Stimulated activated naive CD4-positive, alpha-beta T cell (primary cell): ENCODE data around the gene PRUNE1.

Source experiments
- DNase-seq, 6 experiments: peaks; one replicate each; lab custom pipeline; 2025; lab: John Stamatoyannopoulos, UW

PRUNE1 gene

DNA sequence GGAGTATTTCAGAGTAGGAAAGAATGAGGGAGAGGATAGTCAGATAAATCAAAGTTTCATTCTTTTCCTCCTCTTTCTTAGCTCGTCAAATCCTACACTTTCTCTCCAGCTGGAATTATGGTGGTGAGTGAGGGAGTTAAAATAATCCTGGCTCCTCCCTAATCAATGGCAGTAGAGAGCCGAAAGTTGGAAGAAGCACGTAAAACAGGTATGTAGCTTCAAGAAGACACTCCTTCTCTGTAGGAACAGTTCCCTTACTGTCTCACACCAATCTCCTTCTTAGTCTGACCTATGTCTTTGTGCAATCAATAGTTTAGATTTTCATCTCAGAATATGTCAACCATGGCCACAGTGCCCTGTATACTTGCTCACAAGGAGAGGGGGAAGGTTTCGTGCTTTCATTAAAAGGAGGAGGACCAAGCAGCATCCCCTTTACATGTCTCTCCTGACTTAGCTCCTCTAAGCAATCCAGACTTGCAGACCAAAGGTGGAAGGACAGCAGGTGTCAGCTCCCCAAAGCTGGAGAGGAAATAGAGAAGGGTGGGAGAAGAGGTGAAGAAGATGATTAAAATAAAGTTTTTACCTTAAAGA lies 2.4 kb upstream of the PRUNE1 start:
- DNase-seq, result no peak

DNA sequence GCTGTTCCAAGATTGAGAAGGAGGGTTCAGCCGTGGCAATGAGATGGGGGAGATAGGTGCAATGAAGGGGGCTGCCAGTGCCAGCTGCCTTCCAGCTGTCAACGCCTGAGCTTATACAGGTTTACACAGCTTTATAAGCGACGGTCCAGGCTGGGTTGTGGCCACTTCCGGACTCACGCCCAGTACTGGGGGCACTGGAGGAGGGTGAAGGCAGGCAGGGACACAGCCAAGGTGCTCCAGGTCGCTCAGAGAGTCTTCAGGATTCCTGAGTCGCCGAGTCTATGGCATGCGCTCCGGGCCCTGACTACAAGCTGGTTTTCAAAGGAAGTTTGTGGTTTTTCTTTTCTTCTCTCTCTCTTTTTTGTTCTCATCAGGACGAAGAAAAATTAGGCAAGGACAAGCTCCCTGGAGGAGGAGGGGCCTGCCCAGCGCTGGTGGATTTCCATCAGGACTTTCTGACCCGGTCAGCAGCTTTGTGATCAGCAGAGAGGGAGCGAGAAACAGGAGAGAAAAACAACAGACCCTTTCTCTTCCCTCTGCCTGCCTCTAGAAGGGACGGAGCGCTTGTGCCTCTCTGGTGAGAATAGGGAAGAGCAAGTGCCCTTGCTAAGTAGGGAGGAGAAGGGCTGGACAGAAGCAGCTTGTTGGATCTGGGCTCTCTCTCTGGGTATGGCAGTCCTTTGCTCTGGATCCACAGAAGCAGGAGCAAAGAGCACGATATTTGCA lies 1.8 kb upstream of the PRUNE1 start, which contains the start of gene MINDY1:
TSS of gene MINDY1 (minus strand) at position 576 of the 726 bp plus-strand sequence. CDS start 4,285 bp downstream, outside the sequence.
- peak in 3 of 6 experiments; percentile 17 to 40 (median 24) for DNase-seq

DNA sequence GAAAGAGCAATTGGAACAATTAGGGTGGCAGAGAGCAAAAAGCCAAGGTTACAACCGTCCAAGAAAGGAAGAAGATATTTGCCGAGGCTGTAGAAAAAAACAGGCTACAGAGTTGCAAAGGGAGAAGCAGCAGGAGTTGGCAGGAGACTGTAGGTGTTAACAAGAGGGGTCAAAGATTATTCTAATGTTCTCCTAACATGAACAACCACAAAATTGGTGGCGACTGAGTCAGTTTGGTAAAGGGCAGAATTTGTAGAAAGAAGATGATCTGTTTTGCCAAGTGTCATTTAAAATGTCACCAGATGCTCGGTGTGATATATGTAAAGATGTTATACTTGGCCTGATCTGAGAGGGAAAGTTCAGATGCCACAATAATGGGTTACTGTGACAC lies 401 bp upstream of the PRUNE1 start:
- DNase-seq, result no peak

DNA sequence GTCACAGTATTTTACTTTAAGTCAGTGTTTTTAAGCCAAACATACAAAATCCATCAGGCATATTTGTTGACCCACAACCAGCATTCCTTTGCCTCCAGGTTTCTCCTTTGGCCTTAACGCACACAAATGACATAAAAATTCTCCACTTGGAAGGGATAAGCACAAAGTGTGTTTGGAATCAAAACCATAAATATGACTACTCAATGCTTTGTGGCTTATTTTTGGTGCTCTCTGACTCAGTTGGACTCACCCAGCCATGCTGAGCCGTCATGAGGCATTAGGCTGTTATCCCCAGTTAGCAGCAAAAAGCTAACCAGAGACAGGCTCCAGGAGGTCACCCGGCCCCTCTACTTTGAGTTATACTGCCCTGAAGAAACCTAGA lies 948 bp downstream of the PRUNE1 start:
- no peak for DNase-seq

DNA sequence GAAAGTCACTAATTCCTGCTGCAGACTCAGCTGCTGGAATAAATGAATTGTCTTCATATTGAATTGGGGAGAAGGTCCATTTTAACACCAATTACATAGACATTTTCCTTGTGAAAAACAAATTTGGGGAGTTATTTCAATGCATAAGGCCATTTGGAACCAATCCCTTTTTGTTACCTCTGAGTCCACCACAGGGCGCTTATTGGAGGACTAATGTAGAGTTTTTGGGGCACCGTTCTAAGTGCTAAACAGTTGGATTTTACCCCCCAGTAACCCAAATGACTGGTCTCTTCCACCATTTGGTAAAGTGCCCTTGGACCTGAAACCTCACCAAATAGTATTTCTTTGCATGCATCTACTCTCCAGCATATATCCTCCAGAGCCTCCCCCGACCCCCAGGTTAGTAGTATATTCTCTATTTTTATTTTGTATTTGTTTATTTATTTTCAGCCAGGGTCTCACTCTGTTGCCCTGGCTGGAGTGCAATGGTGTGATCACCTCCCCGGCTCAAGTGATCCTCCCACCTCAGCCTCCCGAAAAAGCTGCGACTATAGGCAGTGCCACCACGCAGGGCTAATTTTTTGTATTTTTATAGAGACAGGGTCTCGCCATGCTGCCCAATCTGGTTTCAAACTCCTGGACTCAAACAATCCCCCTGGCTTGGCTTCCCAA lies 1.6 kb downstream of the PRUNE1 start:
- DNase-seq, result no peak

DNA sequence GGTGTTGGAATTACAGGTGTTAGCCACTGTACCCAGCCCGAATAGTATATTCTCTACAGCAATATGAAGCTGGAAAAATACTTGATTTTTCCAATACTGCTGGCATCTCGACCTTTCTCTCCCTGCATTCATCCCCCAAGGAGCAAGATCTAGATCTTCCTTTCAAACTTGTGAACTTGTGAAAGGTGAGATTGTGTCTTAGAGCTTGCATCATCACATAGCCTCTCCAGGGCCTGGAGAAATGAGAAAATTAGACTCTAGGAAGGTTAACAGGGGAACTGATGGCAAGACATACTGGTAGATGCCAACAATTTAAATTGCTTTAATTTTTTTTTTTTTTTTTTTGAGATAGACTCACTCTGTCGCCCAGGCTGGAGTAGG lies 2.1 kb downstream of the PRUNE1 start:
- no peak for DNase-seq

DNA sequence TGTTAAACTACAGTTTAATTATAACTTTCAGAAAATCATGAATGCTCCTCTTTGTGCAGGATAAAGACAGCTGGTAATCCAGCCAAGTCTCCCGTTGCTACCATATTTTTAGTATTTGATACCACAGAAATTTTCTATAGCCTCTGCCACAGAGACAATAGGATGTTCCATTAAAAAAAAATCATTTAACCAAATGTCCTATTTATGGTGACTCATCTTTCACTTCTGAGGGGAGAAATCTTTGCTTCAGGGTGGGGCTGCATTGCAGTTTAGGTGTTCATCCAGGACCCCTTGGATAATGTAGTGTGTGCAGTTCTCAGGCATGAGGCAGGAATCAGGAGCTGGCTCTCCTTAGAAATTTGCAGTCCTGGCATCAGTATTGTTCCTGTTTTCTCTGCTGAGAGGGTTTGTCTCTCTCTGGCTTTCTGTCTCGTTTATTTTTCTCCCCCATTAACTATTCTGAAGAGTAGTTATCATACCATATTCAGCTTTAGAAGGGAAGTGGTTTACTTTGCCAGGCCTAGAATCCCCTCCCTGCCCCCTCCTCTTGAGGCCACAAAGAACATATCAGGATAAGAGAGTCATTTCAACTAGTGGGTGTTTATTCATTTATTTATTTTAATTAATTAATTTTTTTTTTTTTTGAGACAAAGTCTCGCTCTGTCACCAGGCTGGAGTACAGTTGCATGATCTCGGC lies 3.1 kb downstream of the PRUNE1 start:
- no peak for DNase-seq

DNA sequence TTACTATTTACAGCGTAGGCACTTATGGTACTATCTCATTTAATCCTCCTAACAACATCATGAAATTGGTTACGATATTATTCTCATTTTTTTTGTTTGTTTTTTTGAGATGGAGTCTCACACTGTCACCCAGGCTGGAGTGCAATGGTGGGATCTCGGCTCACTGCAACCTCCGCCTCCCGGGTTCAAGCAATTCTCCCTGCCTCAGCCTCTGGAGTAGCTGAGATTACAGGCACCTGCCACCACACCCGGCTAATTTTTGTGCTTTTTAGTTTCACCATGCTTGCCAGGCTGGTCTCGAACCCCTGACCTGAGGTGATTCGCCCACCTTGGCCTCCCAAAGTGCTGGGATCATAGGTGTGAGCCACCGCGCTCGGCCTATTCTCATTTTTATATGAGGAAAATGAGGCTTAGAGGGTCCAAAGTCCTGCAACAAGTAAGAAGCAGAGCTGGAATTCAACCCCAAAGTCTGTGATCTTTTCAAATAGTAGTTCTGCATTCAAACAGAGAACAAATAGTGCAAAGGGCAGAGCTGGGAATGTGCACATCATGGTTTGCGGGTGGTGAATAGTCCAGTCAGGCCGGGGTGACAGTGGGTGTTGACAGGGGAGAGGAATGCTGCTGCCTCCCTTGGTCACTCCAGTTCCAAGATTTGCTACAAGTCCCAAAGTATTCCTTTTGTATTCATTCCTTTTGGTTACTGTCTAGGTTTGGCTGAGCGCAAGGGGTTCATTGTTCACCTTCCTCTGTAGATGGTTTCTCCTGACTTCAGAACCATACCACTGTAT lies 4.6 kb downstream of the PRUNE1 start:
- DNase-seq, result no peak

DNA sequence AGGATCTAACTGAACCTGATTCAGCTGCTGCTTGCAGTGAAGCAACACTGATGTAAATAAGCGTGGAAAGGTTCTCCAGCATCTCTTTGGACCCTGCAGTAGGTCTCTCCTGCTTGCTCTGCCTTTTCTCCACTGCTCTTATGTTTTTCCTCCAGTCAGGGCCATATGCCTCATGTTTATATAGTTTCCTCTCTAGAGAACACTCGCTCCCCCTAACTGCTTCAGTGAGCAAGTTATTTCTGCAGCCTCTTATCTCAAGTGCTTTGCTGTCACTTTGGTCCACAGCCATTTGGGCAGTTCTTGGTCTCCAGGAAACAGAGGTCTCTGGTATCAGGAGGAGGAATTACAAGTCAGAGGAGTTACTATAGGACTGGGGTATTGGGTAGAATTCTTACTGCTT lies 5.3 kb downstream of the PRUNE1 start:
- no peak for DNase-seq

DNA sequence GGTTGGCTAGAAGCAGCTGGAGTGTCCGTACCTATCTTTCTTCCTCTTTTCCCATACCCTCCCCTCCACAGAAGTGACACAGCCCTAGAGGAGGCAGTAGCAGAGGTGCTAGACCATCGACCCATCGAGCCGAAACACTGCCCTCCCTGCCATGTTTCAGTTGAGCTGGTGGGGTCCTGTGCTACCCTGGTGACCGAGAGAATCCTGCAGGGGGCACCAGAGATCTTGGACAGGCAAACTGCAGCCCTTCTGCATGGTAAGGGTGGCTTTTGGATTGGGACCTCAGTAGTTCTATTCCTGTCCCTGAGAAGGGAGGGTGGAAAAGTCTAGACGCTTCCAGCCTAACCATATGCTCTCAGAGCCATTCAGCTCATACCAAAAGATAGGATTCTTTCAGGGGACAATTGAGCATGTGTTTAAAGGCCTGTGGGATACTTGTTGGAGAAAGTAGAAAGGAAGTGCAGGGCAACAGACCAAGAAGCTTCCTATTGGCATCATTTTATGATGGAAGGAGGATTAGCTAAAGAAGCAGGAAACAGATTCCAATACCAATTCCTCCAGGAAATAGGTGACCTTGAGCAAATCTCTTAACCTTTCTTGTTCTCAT lies 16.4 kb downstream of the PRUNE1 start:
- peak; percentile 69 to 89 (median 80) for DNase-seq

DNA sequence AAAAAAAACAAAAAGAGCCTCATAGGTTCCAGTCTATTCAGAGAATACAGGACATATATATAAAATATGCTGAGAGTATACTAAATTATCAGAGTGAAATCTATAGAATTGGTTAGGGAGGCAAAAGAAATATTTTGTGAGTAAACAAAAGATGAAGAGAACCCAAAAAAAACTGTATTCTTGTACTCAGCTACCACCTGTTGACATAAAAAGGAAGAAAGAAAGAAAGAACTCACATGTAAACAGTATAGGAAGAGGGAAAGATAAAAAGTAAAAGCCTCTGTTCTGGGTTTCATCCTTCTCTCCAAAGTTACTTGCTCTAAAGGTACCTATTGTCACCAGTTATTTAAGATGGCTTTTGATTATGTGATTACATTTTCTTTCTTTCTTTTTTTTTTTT lies 18.2 kb downstream of the PRUNE1 start:
- DNase-seq, result no peak

DNA sequence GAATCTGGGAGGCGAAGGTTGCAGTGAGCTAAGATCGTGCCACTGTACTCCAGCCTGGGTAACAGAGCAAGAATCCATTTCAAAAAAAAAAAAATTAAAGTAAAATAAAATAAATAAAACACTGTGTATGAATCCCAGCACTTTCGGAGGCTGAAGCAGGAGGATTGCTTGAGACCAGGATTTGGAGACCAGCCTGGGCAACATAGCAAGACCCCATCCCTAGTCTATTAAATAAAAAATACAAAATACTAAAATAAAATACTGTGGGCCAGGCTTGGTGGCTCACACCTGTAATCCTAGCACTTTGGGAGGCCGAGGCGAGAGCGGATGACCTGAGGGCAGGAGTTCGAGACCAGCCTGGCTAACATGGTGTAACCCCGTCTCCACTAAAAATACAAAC lies 23.9 kb downstream of the PRUNE1 start:
- no peak for DNase-seq

DNA sequence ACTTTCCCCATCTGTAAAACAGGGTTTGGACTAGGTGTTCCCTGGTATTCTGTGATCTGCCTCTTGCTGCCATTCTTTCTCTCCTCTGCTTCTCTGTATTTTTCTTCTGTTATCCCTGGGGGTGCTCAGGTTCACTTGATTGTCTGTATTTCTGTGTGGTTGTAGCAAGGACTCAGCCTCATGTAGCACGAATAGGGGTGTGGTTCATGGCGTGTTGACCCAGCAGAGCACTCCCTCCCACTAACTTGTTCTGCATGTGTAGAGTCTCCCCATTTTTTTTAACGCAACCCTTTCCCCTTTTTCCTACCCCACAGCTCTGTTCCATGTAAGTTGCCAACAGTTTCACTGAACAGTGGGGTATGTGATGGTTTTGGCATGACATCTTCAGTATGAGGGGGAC lies 26.9 kb downstream of the PRUNE1 start:
- DNase-seq, result no peak

DNA sequence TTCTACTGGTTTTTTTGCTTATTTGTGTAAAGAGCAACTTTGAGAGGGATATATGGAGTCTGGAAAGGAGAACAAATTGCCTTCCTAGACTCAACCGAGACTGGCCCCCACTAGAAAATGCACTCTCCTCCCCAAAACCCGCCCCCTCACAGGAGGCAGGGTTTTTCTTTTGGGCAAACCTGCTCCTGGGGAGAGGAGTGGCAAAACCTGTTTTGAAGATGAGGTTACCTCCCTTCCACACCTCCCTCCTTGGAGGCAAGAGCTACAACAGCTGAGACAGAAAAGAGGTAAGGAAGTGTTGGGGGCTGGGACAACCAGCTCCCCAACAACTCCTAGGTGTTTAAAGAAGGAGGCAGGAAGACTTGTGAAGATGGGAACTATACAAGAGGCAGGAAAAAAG lies 28.1 kb downstream of the PRUNE1 start, which contains the start of gene BNIPL:
TSS of gene BNIPL (plus strand) at position 231 of the 400 bp plus-strand sequence. CDS start at position 371, 140 bp downstream.
- DNase-seq, result no peak

DNA sequence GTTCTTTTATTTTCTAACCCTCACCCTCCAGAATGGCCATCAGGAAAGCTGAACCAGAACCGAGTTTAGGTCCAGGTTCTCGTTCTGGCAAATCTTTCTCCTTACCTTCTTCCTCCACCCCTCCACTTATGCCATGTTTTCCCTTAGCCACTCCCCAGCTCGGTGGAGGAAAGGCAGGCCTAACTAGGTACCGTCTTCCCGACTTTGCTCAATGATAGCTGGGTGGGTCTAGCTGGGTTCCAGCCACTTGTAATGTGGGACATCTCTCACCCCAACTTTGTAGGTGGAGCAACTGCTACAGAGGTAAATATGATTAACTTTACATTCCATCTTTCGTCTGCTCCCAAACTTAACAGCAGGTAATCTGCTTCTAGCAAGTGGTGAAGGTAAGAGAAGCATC lies 28.8 kb downstream of the PRUNE1 start:
- DNase-seq, result no peak

DNA sequence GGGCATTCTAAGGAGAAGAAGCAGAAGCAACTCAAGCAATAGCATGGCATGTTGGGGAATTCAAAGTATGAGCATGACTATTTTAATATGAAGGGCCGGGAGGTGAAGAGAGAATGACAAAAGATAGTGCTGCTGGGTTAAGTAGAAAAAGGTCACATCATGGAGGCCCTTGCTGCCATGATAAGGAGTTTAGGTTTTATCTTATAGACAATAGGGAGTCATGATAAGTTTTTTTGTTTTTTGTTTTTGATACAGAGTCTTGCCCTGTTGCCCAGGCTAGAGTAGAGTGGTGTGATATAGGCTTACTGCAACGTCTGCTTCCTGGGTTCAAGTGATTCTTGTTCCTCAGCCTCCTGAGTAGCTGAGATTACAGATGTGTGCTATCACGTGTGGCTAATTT lies 31.3 kb downstream of the PRUNE1 start:
- no peak for DNase-seq

DNA sequence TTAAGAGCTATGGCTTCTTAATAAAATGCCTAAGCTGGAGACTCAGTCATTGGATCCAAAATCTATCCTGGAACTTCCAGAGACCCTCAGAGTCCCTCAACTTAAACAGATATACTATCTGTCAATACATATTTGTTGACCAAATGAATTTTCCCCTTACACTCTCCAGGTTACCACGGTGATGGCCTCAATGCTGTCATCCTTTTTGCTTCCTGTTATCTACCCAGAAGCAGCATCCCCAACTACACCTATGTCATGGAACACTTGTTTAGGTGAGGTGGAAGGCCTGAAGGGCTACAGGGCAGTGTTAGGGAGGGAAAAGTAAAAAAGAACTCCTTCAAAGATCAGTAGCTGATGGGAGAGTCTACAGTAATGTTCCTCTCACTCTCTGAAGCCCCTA lies 34.9 kb downstream of the PRUNE1 start:
- no peak for DNase-seq

DNA sequence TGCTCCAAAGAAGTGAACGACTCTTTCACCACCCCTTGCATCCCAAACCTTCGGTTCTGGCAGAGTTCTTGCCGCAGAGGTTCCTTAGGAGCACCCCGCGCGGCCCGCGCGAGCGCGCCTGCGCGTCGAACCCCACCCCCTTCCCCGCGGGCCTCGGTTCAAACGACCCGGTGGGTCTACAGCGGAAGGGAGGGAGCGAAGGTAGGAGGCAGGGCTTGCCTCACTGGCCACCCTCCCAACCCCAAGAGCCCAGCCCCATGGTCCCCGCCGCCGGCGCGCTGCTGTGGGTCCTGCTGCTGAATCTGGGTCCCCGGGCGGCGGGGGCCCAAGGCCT lies 39.3 kb downstream of the PRUNE1 start, which contains the start of gene C1orf56:
TSS of gene C1orf56 (plus strand) at position 161 of the 334 bp plus-strand sequence. CDS start at position 258, 97 bp downstream.
- peak; percentile 33 to 58 (median 41) for DNase-seq

DNA sequence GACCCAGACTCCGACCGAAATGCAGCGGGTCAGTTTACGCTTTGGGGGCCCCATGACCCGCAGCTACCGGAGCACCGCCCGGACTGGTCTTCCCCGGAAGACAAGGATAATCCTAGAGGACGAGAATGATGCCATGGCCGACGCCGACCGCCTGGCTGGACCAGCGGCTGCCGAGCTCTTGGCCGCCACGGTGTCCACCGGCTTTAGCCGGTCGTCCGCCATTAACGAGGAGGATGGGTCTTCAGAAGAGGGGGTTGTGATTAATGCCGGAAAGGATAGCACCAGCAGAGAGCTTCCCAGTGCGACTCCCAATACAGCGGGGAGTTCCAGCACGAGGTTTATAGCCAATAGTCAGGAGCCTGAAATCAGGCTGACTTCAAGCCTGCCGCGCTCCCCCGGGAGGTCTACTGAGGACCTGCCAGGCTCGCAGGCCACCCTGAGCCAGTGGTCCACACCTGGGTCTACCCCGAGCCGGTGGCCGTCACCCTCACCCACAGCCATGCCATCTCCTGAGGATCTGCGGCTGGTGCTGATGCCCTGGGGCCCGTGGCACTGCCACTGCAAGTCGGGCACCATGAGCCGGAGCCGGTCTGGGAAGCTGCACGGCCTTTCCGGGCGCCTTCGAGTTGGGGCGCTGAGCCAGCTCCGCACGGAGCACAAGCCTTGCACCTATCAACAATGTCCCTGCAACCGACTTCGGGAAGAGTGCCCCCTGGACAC lies 39.8 kb downstream of the PRUNE1 start:
- peak; percentile 25 to 75 (median 43) for DNase-seq

DNA sequence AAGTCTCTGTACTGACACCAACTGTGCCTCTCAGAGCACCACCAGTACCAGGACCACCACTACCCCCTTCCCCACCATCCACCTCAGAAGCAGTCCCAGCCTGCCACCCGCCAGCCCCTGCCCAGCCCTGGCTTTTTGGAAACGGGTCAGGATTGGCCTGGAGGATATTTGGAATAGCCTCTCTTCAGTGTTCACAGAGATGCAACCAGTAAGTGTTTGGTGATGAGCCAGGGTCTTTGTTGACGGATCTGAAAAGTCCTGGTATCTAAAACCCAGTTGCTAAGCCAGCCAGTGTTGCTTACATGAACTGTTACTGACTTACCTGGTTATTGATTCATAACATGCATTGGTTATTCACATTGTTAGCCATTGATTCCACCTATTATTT lies 40.4 kb downstream of the PRUNE1 start:
- peak in 1 of 6 experiments; percentile 27 for DNase-seq

DNA sequence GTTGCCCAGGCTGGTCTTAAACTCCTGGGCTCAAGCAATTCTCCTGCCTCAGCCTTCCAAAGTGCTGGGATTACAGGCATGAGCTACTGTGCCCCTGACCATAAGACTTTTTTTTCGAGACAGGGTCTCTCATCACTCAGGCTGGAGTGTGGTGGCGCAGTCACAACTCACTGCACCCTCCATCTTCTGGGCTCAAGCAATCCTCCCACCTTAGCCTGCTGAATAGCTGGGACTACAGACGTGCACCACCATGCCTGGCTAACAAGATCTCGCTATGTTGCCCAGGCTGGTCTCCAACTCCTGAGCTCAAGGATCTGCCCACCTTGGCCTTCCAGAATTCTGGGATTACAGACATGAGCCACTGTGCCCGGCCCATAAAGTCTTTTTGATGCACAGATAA lies 41.2 kb downstream of the PRUNE1 start:
- DNase-seq, result peak in 2 of 6 experiments; percentile 6 to 37
